ENCODE results near the gene GHITM. TPM values are rescaled to one million over a fixed set of nuclear protein-coding genes. Genes with fewer than 3 reads are reported as not detected.

The GHITM gene
- total RNA-seq, 1 donor from 2014 or later, result 87.9 TPM

- H3K4me3 ChIP-seq, result no peak overlapping the region
- DNase-seq (ENCODE audit: extremely low spot score in 2 of 2), result no peak
- H3K4me1 ChIP-seq, result peaks cover 18% of the 10 kb centered on the region
- H3K27ac ChIP-seq, result peak overlapping the region; percentile 48
- H3K27me3 ChIP-seq, result no peaks in the 10 kb centered on the region
- no peaks in the 10 kb centered on the region for H3K36me3 ChIP-seq
- TF ChIP-seq POLR2A (IDR thresholded peaks at IDR 0.05) (no peak), POLR2AphosphoS5 (IDR thresholded peaks at IDR 0.05; ENCODE audit: insufficient read depth in 1 of 2, low read depth in 1 of 2) (no peak)
- TF ChIP-seq, protein P1, sequence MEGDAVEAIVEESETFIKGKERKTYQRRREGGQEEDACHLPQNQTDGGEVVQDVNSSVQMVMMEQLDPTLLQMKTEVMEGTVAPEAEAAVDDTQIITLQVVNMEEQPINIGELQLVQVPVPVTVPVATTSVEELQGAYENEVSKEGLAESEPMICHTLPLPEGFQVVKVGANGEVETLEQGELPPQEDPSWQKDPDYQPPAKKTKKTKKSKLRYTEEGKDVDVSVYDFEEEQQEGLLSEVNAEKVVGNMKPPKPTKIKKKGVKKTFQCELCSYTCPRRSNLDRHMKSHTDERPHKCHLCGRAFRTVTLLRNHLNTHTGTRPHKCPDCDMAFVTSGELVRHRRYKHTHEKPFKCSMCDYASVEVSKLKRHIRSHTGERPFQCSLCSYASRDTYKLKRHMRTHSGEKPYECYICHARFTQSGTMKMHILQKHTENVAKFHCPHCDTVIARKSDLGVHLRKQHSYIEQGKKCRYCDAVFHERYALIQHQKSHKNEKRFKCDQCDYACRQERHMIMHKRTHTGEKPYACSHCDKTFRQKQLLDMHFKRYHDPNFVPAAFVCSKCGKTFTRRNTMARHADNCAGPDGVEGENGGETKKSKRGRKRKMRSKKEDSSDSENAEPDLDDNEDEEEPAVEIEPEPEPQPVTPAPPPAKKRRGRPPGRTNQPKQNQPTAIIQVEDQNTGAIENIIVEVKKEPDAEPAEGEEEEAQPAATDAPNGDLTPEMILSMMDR (IDR thresholded peaks at IDR 0.05), result no peak
- intact Hi-C loops (cut with DNase I), result no loop called here
- H3K9me3 ChIP-seq, result no peaks in the 10 kb centered on the region
Observed at GRCh38 chr10:84172467-84173356, 33.4 kb downstream of the GHITM start.

- Histone ChIP-seq H3K27me3 (no peaks in the 10 kb centered on the region), H3K4me1 (peaks cover 24% of the 10 kb centered on the region), H3K4me3 (peak within 1 kb of the TSS in 1 of 2 donors; percentile 27), H3K36me3 (no peaks in the 10 kb centered on the region), H3K9me3 (no peaks in the 10 kb centered on the region), H3K27ac (peak within 1 kb of the TSS; percentile 48)
- no peak for DNase-seq (ENCODE audit: extremely low spot score in 2 of 2)
- intact Hi-C loops (cut with DNase I), result no loop called here
- TF ChIP-seq, protein P1 (IDR thresholded peaks at IDR 0.05), result no peak
- peak in 1 of 2 donors; percentile 21 for TF ChIP-seq POLR2AphosphoS5 (IDR thresholded peaks at IDR 0.05; ENCODE audit: insufficient read depth in 1 of 2, low read depth in 1 of 2)
- no peak for TF ChIP-seq POLR2A (IDR thresholded peaks at IDR 0.05)
Observed at GRCh38 chr10:84173501-84173929, 34.2 kb downstream of the GHITM start, which contains the start of gene GPR15LG. TSS of gene GPR15LG (plus strand) at chr10:84173801. CDS start at chr10:84173852, 51 bp downstream.

GRCh38 chr10:84175436-84175835, 36.1 kb downstream of the GHITM start:
- TF ChIP-seq POLR2A (IDR thresholded peaks at IDR 0.05) (no peak), POLR2AphosphoS5 (IDR thresholded peaks at IDR 0.05; ENCODE audit: insufficient read depth in 1 of 2, low read depth in 1 of 2) (no peak)
- TF ChIP-seq, protein P1 (IDR thresholded peaks at IDR 0.05), result no peak
- Histone ChIP-seq H3K4me3 (peak overlapping the region in 1 of 2 donors; percentile 27), H3K9me3 (no peaks in the 10 kb centered on the region), H3K36me3 (no peaks in the 10 kb centered on the region), H3K4me1 (peaks cover 24% of the 10 kb centered on the region), H3K27ac (no peak overlapping the region), H3K27me3 (no peaks in the 10 kb centered on the region)
- intact Hi-C loops (cut with DNase I), result no loop called here
- peak in 1 of 2 donors; percentile 44 for DNase-seq (ENCODE audit: extremely low spot score in 2 of 2)

DNA sequence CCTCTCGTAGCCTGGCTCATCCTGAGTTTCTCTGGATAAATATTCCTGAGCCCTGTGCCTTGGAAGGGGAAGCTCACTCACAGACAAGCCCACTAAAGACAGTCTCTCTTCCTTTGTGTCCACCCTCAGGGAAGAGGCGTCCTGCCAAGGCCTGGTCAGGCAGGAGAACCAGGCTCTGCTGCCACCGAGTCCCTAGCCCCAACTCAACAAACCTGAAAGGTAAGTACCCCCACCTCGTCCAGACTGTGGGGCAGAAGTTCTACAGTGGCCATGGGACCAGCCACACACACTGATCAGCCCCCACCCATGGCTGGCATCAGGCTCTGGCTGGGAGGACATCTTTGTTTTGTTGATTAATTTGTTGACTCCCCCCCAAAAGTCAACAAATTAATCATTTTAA, 37.0 kb downstream of the GHITM start:
- no peaks in the 10 kb centered on the region for H3K9me3 ChIP-seq
- TF ChIP-seq POLR2A (IDR thresholded peaks at IDR 0.05) (no peak), POLR2AphosphoS5 (IDR thresholded peaks at IDR 0.05; ENCODE audit: insufficient read depth in 1 of 2, low read depth in 1 of 2) (no peak)
- H3K4me1 ChIP-seq, result peaks cover 24% of the 10 kb centered on the region
- H3K36me3 ChIP-seq, result no peaks in the 10 kb centered on the region
- intact Hi-C loops (cut with DNase I), result no loop called here
- peak in 1 of 2 donors; percentile 83 for DNase-seq (ENCODE audit: extremely low spot score in 2 of 2)
- H3K4me3 ChIP-seq, result no peak overlapping the region
- no peak overlapping the region for H3K27ac ChIP-seq
- no peaks in the 10 kb centered on the region for H3K27me3 ChIP-seq

GRCh38 chr10:84176836-84177474, 37.6 kb downstream of the GHITM start:
- peak in 1 of 2 donors; percentile 80 for DNase-seq (ENCODE audit: extremely low spot score in 2 of 2)

More at GRCh38 chr10:84176836-84177474, 37.6 kb downstream of the GHITM start:
- Histone ChIP-seq H3K4me1 (peaks cover 24% of the 10 kb centered on the region), H3K36me3 (no peaks in the 10 kb centered on the region), H3K4me3 (no peak overlapping the region), H3K27ac (peak overlapping the region; percentile 21), H3K9me3 (no peaks in the 10 kb centered on the region), H3K27me3 (no peaks in the 10 kb centered on the region)
- TF ChIP-seq POLR2A (IDR thresholded peaks at IDR 0.05) (no peak), POLR2AphosphoS5 (IDR thresholded peaks at IDR 0.05; ENCODE audit: insufficient read depth in 1 of 2, low read depth in 1 of 2) (no peak)
- TF ChIP-seq, protein P1 (IDR thresholded peaks at IDR 0.05), result no peak
- intact Hi-C loops (cut with DNase I), result no loop called here

Measured in vagina (tissue), 2 donors.